Endodermal cell (in vitro differentiated cells): ENCODE data around the gene IL1RAP. TPM values are rescaled to one million over a fixed set of nuclear protein-coding genes. Genes with fewer than 3 reads are reported as not detected.
A peak's percentile ranks its signal among the peaks of the same experiment; 100 is the strongest.

Experiments
- DNase-seq: peaks from one replicate; pipeline ENCODE4 v3.0.0-alpha.2; 2017
- H3K27ac ChIP-seq: 2 replicates; pipeline ENCODE4 v1.5.1; 2013; ENCODE audit warnings: mild to moderate bottlenecking, low read depth, low read length, moderate library complexity
- H3K27me3 ChIP-seq: 2 replicates; pipeline ENCODE4 v1.6.1; 2013; ENCODE audit warnings: mild to moderate bottlenecking, low read length, moderate library complexity; ENCODE audit not compliant: insufficient read depth, control insufficient read depth, poor library complexity, severe bottlenecking
- H3K36me3 ChIP-seq: 2 replicates; pipeline ENCODE4 v1.7.0; 2013; ENCODE audit warnings: mild to moderate bottlenecking, low read length, moderate library complexity; ENCODE audit not compliant: control insufficient read depth, insufficient read depth
- H3K4me1 ChIP-seq: one replicate; pipeline ENCODE4 v1.7.0; 2013; ENCODE audit warnings: low read length; ENCODE audit not compliant: control insufficient read depth, insufficient read depth
- H3K4me3 ChIP-seq: 2 replicates; pipeline ENCODE4 v1.5.1; 2013; ENCODE audit warnings: mild to moderate bottlenecking, low read length, moderate library complexity
- H3K9ac ChIP-seq: 2 replicates; pipeline ENCODE4 v1.6.1; 2013; ENCODE audit warnings: mild to moderate bottlenecking, low read length, moderate library complexity; ENCODE audit not compliant: poor library complexity, severe bottlenecking; ENCODE audit errors: extremely low read depth
- H3K9me3 ChIP-seq: 2 replicates; pipeline ENCODE4 v1.6.1; 2013; ENCODE audit warnings: mild to moderate bottlenecking, low read length, moderate library complexity; ENCODE audit not compliant: control insufficient read depth
- H3K27ac Mint-ChIP-seq: 2 replicates; pipeline ENCODE4 v1.8.0; 2020; ENCODE audit warnings: mixed read lengths
- H3K27me3 Mint-ChIP-seq: 2 replicates; pipeline ENCODE4 v1.8.0; 2021; ENCODE audit warnings: mild to moderate bottlenecking, mixed read lengths; ENCODE audit not compliant: insufficient read depth
- H3K36me3 Mint-ChIP-seq: 2 replicates; pipeline ENCODE4 v1.8.0; 2020; ENCODE audit warnings: low read depth, mixed read lengths
- H3K4me1 Mint-ChIP-seq: 2 replicates; pipeline ENCODE4 v1.8.0; 2020; ENCODE audit warnings: mixed read lengths
- H3K4me3 Mint-ChIP-seq: 2 replicates; pipeline ENCODE4 v1.8.0; 2020; ENCODE audit warnings: mild to moderate bottlenecking, moderate library complexity, mixed read lengths
- H3K9me3 Mint-ChIP-seq: 2 replicates; pipeline ENCODE4 v1.8.0; 2020; ENCODE audit warnings: mild to moderate bottlenecking, mixed read lengths
- CTCF ChIP-seq: fragments of 200-600 bp; sonication (generic); conservative IDR thresholded peaks from 2 replicates; pipeline ENCODE4 v1.5.0; 2021; ENCODE audit warnings: antibody characterized with exemption, mild to moderate bottlenecking
- WGBS, 2 experiments: methylation state at CpG; one replicate each; pipeline versions ENCODE4 v1.1.5 to v1.1.7; 2013; ENCODE audit warnings: missing lambda C conversion rate in 2 of 2, mixed read lengths in 1 of 2; ENCODE audit not compliant: insufficient coverage in 1 of 2, insufficient read length in 1 of 2; 5-methylcytosine and 5-hydroxymethylcytosine counted together
- total RNA-seq, 2 donors: library from RNA; stranded (reverse); fragmentation: NEBNext Ultra II Directional in 1 of 2; extraction: Animal tissue kit (Norgen Biotek cat#: 25700) in 1 of 2; gene quantifications; 2 replicates in 1 of 2; 3 replicates in 1 of 2; pipeline ENCODE4 v1.2.1, GENCODE V29; 2021

The IL1RAP gene
- total RNA-seq, 2 donors from 2014 or later: 2.6 to 6.0 TPM

- Histone ChIP-seq H3K27me3 (no peaks in the 10 kb centered on the region), H3K9me3 (no peaks in the 10 kb centered on the region), H3K4me3 (no peak overlapping the region), H3K27ac (no peak overlapping the region), H3K4me1 (no peaks in the 10 kb centered on the region), H3K9ac (no peak overlapping the region), H3K36me3 (no peaks in the 10 kb centered on the region)
- DNase-seq: no peak
- Mint-ChIP-seq H3K27ac (no peak overlapping the region), H3K36me3 (no peaks in the 10 kb centered on the region), H3K4me1 (peaks cover 4% of the 10 kb centered on the region), H3K27me3 (no peaks in the 10 kb centered on the region), H3K9me3 (no peaks in the 10 kb centered on the region), H3K4me3 (no peak overlapping the region)
- TF ChIP-seq CTCF: no peak
- 80 to 85% methylated on average over 1 to 2 of the region's 2 CpGs for WGBS, 2 experiments
Measured at GRCh38 chr3:190699776-190700175, 185.9 kb downstream of the IL1RAP start.

GRCh38 chr3:190701096-190701532 is 187.2 kb downstream of the IL1RAP start:
- no peak overlapping the region for H3K4me3 ChIP-seq
- 54 to 57% methylated on average over 2 to 4 of the region's 4 CpGs for WGBS, 2 experiments
- peaks cover 4% of the 10 kb centered on the region for H3K4me1 Mint-ChIP-seq
- H3K27me3 ChIP-seq: no peaks in the 10 kb centered on the region
- no peaks in the 10 kb centered on the region for H3K9me3 Mint-ChIP-seq
- H3K27ac Mint-ChIP-seq: no peak overlapping the region
- H3K9me3 ChIP-seq: no peaks in the 10 kb centered on the region
- peak; percentile 71 for DNase-seq
- peak; percentile 80 for TF ChIP-seq CTCF
- H3K4me3 Mint-ChIP-seq: no peak overlapping the region
- no peaks in the 10 kb centered on the region for H3K36me3 ChIP-seq
- no peak overlapping the region for H3K27ac ChIP-seq
- H3K27me3 Mint-ChIP-seq: no peaks in the 10 kb centered on the region
- no peaks in the 10 kb centered on the region for H3K36me3 Mint-ChIP-seq
- no peak overlapping the region for H3K9ac ChIP-seq
- no peaks in the 10 kb centered on the region for H3K4me1 ChIP-seq

DNA sequence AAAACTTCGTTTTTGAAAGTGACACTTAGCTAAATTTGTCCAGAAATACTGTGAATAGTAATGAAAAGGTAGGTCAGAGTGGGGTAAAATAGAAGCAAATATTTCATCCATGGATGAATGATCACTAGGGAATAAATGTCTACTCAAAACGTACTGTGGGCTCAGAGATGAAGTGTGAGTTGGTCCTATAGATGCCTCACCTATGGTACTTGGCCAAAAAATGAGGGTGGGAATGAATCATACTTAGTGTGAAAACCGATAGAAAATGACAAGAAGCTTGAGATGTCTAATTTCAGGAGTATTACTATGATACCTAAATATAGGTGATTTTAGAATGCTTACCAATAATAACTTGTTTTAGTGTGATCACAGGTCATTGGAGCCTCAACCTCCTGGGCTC is 192.7 kb downstream of the IL1RAP start:
- WGBS, 2 experiments: 76 to 81% methylated on average over 2 to 3 of the region's 3 CpGs
- H3K36me3 ChIP-seq: no peaks in the 10 kb centered on the region

More for the DNA sequence above, 192.7 kb downstream of the IL1RAP start:
- no peaks in the 10 kb centered on the region for H3K4me1 ChIP-seq
- Mint-ChIP-seq H3K4me3 (no peak overlapping the region), H3K4me1 (peaks cover 4% of the 10 kb centered on the region), H3K27ac (no peak overlapping the region), H3K9me3 (no peaks in the 10 kb centered on the region), H3K36me3 (no peaks in the 10 kb centered on the region), H3K27me3 (no peaks in the 10 kb centered on the region)
- DNase-seq: no peak
- H3K9ac ChIP-seq: no peak overlapping the region
- no peak for TF ChIP-seq CTCF
- H3K27me3 ChIP-seq: no peaks in the 10 kb centered on the region
- no peak overlapping the region for H3K4me3 ChIP-seq
- no peaks in the 10 kb centered on the region for H3K9me3 ChIP-seq
- no peak overlapping the region for H3K27ac ChIP-seq

Other genes starting within 250 kb of the IL1RAP start
- 10 to 100 TPM in 1 of 2 donors, 1 to 10 TPM in 1; 8.7 to 10.2 TPM for gene CLDN1, start 191.6 kb upstream of the IL1RAP start, total RNA-seq
- gene CLDN16, start 125.9 kb upstream of the IL1RAP start, total RNA-seq: 1 to 10 TPM in 1 of 2 donors, under 1 TPM in 1; 0.40 to 1.1 TPM
- gene TMEM207, start 64.2 kb upstream of the IL1RAP start, total RNA-seq: not detected